ENCODE measurements around the gene EFHD2.

EFHD2 gene

DNA sequence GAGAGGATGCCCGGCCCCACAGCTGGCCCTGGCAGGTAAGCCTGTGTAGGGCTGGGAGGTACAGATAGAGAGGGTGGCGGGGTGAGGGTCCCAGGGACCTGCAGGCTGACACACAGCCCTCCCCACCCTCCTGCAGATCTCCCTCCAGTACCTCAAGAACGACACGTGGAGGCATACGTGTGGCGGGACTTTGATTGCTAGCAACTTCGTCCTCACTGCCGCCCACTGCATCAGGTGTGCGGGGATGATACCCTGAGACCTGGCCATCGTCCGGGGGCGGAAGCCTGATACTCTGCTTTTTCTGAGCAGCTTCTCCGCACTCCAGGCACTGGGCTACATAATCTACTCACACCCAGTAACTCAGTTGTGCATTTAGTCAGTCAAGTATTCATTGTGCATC is 30.7 kb downstream of the EFHD2 start:
- DNase-seq (ENCODE audit: low read depth), result no peak
- TF ChIP-seq, protein P1, sequence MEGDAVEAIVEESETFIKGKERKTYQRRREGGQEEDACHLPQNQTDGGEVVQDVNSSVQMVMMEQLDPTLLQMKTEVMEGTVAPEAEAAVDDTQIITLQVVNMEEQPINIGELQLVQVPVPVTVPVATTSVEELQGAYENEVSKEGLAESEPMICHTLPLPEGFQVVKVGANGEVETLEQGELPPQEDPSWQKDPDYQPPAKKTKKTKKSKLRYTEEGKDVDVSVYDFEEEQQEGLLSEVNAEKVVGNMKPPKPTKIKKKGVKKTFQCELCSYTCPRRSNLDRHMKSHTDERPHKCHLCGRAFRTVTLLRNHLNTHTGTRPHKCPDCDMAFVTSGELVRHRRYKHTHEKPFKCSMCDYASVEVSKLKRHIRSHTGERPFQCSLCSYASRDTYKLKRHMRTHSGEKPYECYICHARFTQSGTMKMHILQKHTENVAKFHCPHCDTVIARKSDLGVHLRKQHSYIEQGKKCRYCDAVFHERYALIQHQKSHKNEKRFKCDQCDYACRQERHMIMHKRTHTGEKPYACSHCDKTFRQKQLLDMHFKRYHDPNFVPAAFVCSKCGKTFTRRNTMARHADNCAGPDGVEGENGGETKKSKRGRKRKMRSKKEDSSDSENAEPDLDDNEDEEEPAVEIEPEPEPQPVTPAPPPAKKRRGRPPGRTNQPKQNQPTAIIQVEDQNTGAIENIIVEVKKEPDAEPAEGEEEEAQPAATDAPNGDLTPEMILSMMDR (IDR thresholded peaks at IDR 0.05; ENCODE audit: low read length, missing control alignments), result no peak
- no peak overlapping the region for H3K4me3 ChIP-seq (replicated peaks; ENCODE audit: low read depth, low read length)

DNA sequence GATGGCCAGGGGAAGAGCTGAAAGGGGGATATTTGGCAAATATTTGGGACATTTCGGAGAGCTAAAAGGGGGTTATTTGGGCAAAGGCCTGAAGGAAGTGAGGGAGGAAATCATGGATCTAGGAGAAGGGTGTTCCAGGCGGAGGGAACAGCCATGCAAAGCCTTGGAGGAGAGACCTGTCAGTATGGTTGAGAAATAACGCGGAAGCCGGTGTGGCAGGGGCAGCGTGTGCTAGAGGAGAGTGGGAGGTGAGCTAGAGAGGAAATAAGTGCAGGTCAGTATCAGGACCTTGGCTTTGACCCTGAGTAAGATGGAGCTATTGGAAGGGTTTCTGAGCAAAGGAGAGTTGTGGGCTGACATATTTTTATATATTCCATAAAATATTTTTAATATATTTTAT is 31.6 kb downstream of the EFHD2 start:
- TF ChIP-seq, protein P1 (IDR thresholded peaks at IDR 0.05; ENCODE audit: low read length, missing control alignments), result no peak
- DNase-seq (ENCODE audit: low read depth), result no peak
- H3K4me3 ChIP-seq (replicated peaks; ENCODE audit: low read depth, low read length), result no peak overlapping the region

- H3K4me3 ChIP-seq (replicated peaks; ENCODE audit: low read depth, low read length), result no peak overlapping the region
- TF ChIP-seq, protein P1 (IDR thresholded peaks at IDR 0.05; ENCODE audit: low read length, missing control alignments), result no peak
- no peak for DNase-seq (ENCODE audit: low read depth)
Observed at GRCh38 chr1:15442119-15442518, 32.4 kb downstream of the EFHD2 start.

- TF ChIP-seq, protein P1 (IDR thresholded peaks at IDR 0.05; ENCODE audit: low read length, missing control alignments), result no peak
- no peak overlapping the region for H3K4me3 ChIP-seq (replicated peaks; ENCODE audit: low read depth, low read length)
- DNase-seq (ENCODE audit: low read depth), result no peak
Observed at GRCh38 chr1:15442759-15443158, 33.1 kb downstream of the EFHD2 start.

- DNase-seq (ENCODE audit: low read depth), result no peak
- TF ChIP-seq, protein P1 (IDR thresholded peaks at IDR 0.05; ENCODE audit: low read length, missing control alignments), result no peak
- no peak overlapping the region for H3K4me3 ChIP-seq (replicated peaks; ENCODE audit: low read depth, low read length)
Observed at GRCh38 chr1:15443281-15443680, 33.6 kb downstream of the EFHD2 start.

DNA sequence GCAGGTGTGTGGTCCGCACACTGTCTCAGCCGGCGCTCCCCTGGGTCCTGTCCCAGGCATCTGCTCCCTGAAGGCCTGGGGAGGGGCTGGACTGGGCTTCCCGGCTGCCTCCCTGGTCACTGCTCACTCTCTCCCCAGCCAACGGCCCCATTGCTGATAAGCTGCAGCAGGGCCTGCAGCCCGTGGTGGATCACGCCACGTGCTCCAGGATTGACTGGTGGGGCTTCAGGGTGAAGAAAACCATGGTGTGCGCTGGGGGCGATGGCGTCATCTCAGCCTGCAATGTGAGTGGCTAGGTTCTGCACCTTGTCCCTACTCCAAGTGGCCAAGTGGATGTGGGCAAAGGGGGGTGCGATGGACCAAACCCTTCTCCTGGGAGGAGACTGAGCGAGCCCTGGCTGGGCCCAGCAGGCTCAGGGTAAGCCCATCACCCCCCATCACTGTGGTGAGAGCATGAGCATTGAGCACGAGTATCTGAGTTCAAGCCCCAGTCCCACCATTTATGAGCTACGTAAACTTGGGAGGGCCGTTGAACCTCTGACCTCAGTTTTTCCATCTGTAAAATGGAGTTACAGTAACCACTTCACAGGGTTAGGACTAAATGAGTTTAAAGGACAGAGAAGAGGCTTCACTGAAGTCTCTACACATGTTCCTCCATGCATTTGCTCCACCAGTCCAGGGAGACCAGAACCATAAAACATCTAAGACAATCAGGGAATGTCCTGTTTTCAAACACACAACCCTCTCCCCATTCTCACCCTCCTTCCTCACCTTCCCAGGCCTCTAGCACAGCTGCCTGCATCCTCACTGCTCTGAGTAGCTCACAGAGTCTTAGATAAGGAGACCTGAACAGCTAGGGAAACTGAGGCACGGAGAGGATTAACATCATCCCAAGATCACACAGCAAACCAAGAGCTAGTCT is 35.0 kb downstream of the EFHD2 start:
- TF ChIP-seq, protein P1 (IDR thresholded peaks at IDR 0.05; ENCODE audit: low read length, missing control alignments), result no peak
- H3K4me3 ChIP-seq (replicated peaks; ENCODE audit: low read depth, low read length), result no peak overlapping the region
- DNase-seq (ENCODE audit: low read depth), result no peak
